Measurements from ENCODE around the gene TMEM31. TPM values are rescaled to one million over a fixed set of nuclear protein-coding genes. Genes with fewer than 3 reads are reported as not detected.
A peak's percentile ranks its signal among the peaks of the same experiment; 100 is the strongest.

The TMEM31 gene
- total RNA-seq, 1 donor = not detected

DNA sequence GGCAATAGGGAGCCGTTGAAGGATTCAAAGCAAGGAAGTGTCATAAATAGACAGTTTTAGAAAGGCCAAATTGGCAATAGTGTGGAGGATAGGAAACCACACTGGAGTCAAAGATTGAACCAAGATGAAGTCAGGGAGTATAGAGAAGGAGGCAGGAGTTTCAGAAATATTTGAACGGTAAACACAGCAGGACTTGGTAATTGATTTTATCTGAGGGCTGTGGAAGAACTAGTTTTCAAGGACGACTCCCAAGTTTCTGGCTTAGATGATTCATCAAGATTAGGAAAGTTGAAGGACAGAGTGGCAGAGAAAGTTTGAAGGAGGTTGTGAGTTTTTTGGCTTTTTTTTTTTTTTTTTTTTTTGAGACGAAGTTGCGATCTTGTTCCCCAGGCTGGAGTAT, 11.5 kb upstream of the TMEM31 start:
- H3K9me3 ChIP-seq (ENCODE audit: low read depth, low read length) = no peaks in the 10 kb centered on the region
- no peaks in the 10 kb centered on the region for H3K36me3 ChIP-seq (ENCODE audit: insufficient read depth, low read length)
- H4K20me1 ChIP-seq (ENCODE audit: insufficient read depth, low read length) = no peaks in the 10 kb centered on the region
- no peak overlapping the region for H3K4me3 ChIP-seq (ENCODE audit: insufficient read depth, low read length)
- TF ChIP-seq CTCF (IDR thresholded peaks at IDR 0.05; ENCODE audit: extremely low read depth, low read depth, low read length) = no peak
- H2AFZ ChIP-seq (ENCODE audit: low read length) = no peak overlapping the region
- H3K79me2 ChIP-seq (ENCODE audit: insufficient read depth, low read length) = no peaks in the 10 kb centered on the region
- H3K27me3 ChIP-seq (ENCODE audit: insufficient read depth, low read length) = peaks cover 16% of the 10 kb centered on the region
- H3K27ac ChIP-seq (ENCODE audit: low read depth, low read length) = no peak overlapping the region
- no peak for DNase-seq (ENCODE audit: insufficient read length, low spot score, missing footprints)
- H3K4me2 ChIP-seq (ENCODE audit: insufficient read depth, low read length) = no peak overlapping the region
- no peaks in the 10 kb centered on the region for H3K4me1 ChIP-seq (ENCODE audit: insufficient read depth, low read length)

GRCh38 chrX:103704863-103705262, 5.8 kb upstream of the TMEM31 start:
- no peak for DNase-seq (ENCODE audit: insufficient read length, low spot score, missing footprints)
- no peak overlapping the region for H3K4me3 ChIP-seq (ENCODE audit: insufficient read depth, low read length)
- no peaks in the 10 kb centered on the region for H3K4me1 ChIP-seq (ENCODE audit: insufficient read depth, low read length)
- no peaks in the 10 kb centered on the region for H3K9me3 ChIP-seq (ENCODE audit: low read depth, low read length)
- H3K79me2 ChIP-seq (ENCODE audit: insufficient read depth, low read length) = no peaks in the 10 kb centered on the region
- H2AFZ ChIP-seq (ENCODE audit: low read length) = no peak overlapping the region
- no peak overlapping the region for H3K4me2 ChIP-seq (ENCODE audit: insufficient read depth, low read length)
- no peak for TF ChIP-seq CTCF (IDR thresholded peaks at IDR 0.05; ENCODE audit: extremely low read depth, low read depth, low read length)
- no peak overlapping the region for H3K27ac ChIP-seq (ENCODE audit: low read depth, low read length)
- H3K36me3 ChIP-seq (ENCODE audit: insufficient read depth, low read length) = no peaks in the 10 kb centered on the region
- H4K20me1 ChIP-seq (ENCODE audit: insufficient read depth, low read length) = no peaks in the 10 kb centered on the region
- H3K27me3 ChIP-seq (ENCODE audit: insufficient read depth, low read length) = peaks cover 21% of the 10 kb centered on the region

DNA sequence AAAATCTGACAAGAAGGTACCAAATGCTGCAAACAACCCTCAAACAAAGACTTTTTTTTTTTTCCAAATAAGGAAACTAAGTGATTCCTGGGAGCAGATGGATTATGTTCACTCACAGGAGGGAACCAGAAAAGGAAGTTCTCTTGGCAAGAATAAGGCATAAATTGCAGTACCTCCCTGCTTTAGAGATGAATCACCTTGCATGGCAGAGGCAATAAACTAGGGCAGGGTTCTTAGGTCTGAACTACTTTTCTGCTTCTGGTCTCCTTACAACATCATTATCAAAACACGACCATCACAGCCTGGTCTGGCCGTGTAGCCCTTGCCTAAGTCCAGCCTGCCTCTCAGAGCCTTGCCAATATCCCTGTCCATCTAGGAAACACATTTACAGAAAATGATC, 6.3 kb downstream of the TMEM31 start:
- Histone ChIP-seq H3K4me2 (ENCODE audit: insufficient read depth, low read length) (no peak overlapping the region), H3K4me1 (ENCODE audit: insufficient read depth, low read length) (peaks cover 10% of the 10 kb centered on the region), H3K4me3 (ENCODE audit: insufficient read depth, low read length) (no peak overlapping the region), H3K79me2 (ENCODE audit: insufficient read depth, low read length) (no peaks in the 10 kb centered on the region), H3K27ac (ENCODE audit: low read depth, low read length) (peak overlapping the region; percentile 26), H3K9me3 (ENCODE audit: low read depth, low read length) (no peaks in the 10 kb centered on the region), H2AFZ (ENCODE audit: low read length) (no peak overlapping the region), H3K36me3 (ENCODE audit: insufficient read depth, low read length) (no peaks in the 10 kb centered on the region), H3K27me3 (ENCODE audit: insufficient read depth, low read length) (peaks cover 2% of the 10 kb centered on the region), H4K20me1 (ENCODE audit: insufficient read depth, low read length) (no peaks in the 10 kb centered on the region)
- peak; percentile 87 for DNase-seq (ENCODE audit: insufficient read length, low spot score, missing footprints)
- TF ChIP-seq CTCF (IDR thresholded peaks at IDR 0.05; ENCODE audit: extremely low read depth, low read depth, low read length) = no peak

DNA sequence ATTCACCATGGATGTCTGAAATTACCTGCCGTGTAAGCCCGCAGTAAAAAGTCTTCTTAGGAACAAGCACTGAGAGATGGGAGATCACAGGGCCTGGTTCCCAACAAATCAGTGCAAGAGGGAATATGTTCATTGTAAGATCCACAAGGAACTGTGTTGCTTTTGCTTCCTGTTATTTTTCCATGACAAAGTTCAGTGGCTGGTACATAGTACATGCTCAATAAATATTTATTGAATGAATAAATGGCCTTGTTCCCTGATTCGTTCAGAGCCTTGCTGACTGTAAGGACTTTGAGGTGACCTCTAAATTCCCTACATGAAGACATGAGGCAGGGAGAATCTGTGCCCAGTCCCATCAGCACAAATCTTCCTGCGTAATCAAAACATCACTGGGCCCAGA, 7.4 kb downstream of the TMEM31 start:
- Histone ChIP-seq H3K36me3 (ENCODE audit: insufficient read depth, low read length) (no peaks in the 10 kb centered on the region), H3K27me3 (ENCODE audit: insufficient read depth, low read length) (peaks cover 8% of the 10 kb centered on the region), H3K79me2 (ENCODE audit: insufficient read depth, low read length) (no peaks in the 10 kb centered on the region), H4K20me1 (ENCODE audit: insufficient read depth, low read length) (no peaks in the 10 kb centered on the region), H3K27ac (ENCODE audit: low read depth, low read length) (no peak overlapping the region), H3K4me3 (ENCODE audit: insufficient read depth, low read length) (no peak overlapping the region), H3K4me2 (ENCODE audit: insufficient read depth, low read length) (no peak overlapping the region), H2AFZ (ENCODE audit: low read length) (no peak overlapping the region), H3K9me3 (ENCODE audit: low read depth, low read length) (no peaks in the 10 kb centered on the region), H3K4me1 (ENCODE audit: insufficient read depth, low read length) (peaks cover 12% of the 10 kb centered on the region)
- DNase-seq (ENCODE audit: insufficient read length, low spot score, missing footprints) = no peak
- no peak for TF ChIP-seq CTCF (IDR thresholded peaks at IDR 0.05; ENCODE audit: extremely low read depth, low read depth, low read length)
